HCT116 (cell line): Measurements from ENCODE around the gene STK36. TPM values are rescaled to one million over a fixed set of nuclear protein-coding genes. Genes with fewer than 3 reads are reported as not detected.
A peak's percentile ranks its signal among the peaks of the same experiment; 100 is the strongest.

ENCODE experiments used
- ATAC-seq: fragments of 200-7000 bp; cut with Tn5 transposase; 2 replicates; pipeline ENCODE4 v1.9.1; 2020; ENCODE audit warnings: mild to moderate bottlenecking, moderate library complexity
- BruUV-seq: library from RNA; stranded (reverse); fragments of 400-500 nt; replicated peaks from 2 replicates; lab custom pipeline; 2021; lab: Mats Ljungman, UMichigan
- CTCF ChIA-PET: fragments of 300-600 bp; sonication (Branson Sonifier 250); formaldehyde crosslinking; loops from one replicate; lab custom pipeline; 2021; ENCODE audit warnings: antibody characterized with exemption; lab: Charles Lee
- POLR2A ChIA-PET: fragments of 300-600, 350-600 bp; sonication (Branson Sonifier 250); formaldehyde crosslinking; loops from one replicate; lab custom pipeline; 2021; ENCODE audit warnings: antibody characterized with exemption; lab: Charles Lee
- RAD21 ChIA-PET, 2 experiments: fragments of 300-600 bp; sonication (Branson Sonifier 250); formaldehyde crosslinking; loops; one replicate each; lab custom pipeline; 2023; ENCODE audit warnings: low total read pairs in 2 of 2; ENCODE audit not compliant: uncharacterized antibody in 2 of 2, unreplicated experiment in 2 of 2, low non-redundant PET in 1 of 2; lab: Charles Lee
- DNase-seq: peaks from one replicate; pipeline ENCODE4 v3.0.0-alpha.2; 2010; ENCODE audit warnings: low read depth, low spot score
- H2AFZ ChIP-seq: fragments of 200-600 bp; shearing (Covaris generic), sonication (generic); 2 replicates; pipeline ENCODE4 v1.6.1; 2017; ENCODE audit warnings: low read depth, mixed run types, mixed read lengths, antibody characterized with exemption, low read length; ENCODE audit not compliant: poor library complexity, severe bottlenecking
- H3K27ac ChIP-seq: 2 replicates; pipeline ENCODE4 v1.5.1; 2012; ENCODE audit warnings: low read depth, low read length
- H3K27me3 ChIP-seq: fragments of 200-600 bp; sonication (generic); 2 replicates; pipeline ENCODE4 v1.6.1; 2016; ENCODE audit warnings: mixed run types, low read length, mixed read lengths; ENCODE audit not compliant: insufficient read depth
- H3K36me3 ChIP-seq, 2 experiments: fragments of 200-500 bp in 1 of 2; fragments of 200-600 bp in 1 of 2; sonication (Bioruptor generic) in 1 of 2; sonication (generic) in 1 of 2; 2 replicates each; pipeline versions ENCODE4 v1.5.1 to v1.6.1; 2014 to 2016; ENCODE audit warnings: low read length in 2 of 2, inconsistent platforms in 1 of 2, mixed read lengths in 1 of 2, mixed run types in 1 of 2; ENCODE audit not compliant: insufficient read depth in 2 of 2, control insufficient read depth in 1 of 2
- H3K4me1 ChIP-seq, 2 experiments: fragments of 200-600 bp in 1 of 2; sonication (generic) in 1 of 2; 2 replicates each; pipeline versions ENCODE4 v1.5.1 to v1.6.1; 2012 to 2017; ENCODE audit warnings: low read length in 2 of 2, inconsistent platforms in 1 of 2, mild to moderate bottlenecking in 1 of 2, mixed read lengths in 1 of 2, mixed run types in 1 of 2, moderate library complexity in 1 of 2; ENCODE audit not compliant: insufficient read depth in 2 of 2, control insufficient read depth in 1 of 2
- H3K4me2 ChIP-seq: fragments of 200-600 bp; sonication (generic); 2 replicates; pipeline ENCODE4 v1.6.1; 2017; ENCODE audit warnings: mixed run types, low read length, mixed read lengths
- H3K4me3 ChIP-seq, 2 experiments: fragments of 200-600 bp in 1 of 2; sonication (generic) in 1 of 2; replicated peaks in 1 of 2; 2 replicates each; pipeline ENCODE4 v1.5.1; 2011 to 2016; ENCODE audit warnings: low read length in 2 of 2, control low read depth in 1 of 2, low read depth in 1 of 2, mild to moderate bottlenecking in 1 of 2, mixed read lengths in 1 of 2, mixed run types in 1 of 2
- H3K79me2 ChIP-seq: fragments of 200-600 bp; sonication (generic); 2 replicates; pipeline ENCODE4 v1.6.1; 2017; ENCODE audit warnings: mild to moderate bottlenecking, mixed run types, low read length, moderate library complexity, mixed read lengths; ENCODE audit not compliant: insufficient read depth
- H3K9ac ChIP-seq: fragments of 200-600 bp; sonication (generic); 2 replicates; pipeline ENCODE4 v1.6.1; 2016; ENCODE audit warnings: low read length, mixed read lengths
- H3K9me2 ChIP-seq: fragments of 200-600 bp; sonication (generic), shearing (Covaris generic); 2 replicates; pipeline ENCODE4 v1.6.1; 2017; ENCODE audit warnings: mixed run types, mild to moderate bottlenecking, moderate library complexity; ENCODE audit not compliant: insufficient read depth
- H3K9me3 ChIP-seq, 2 experiments: fragments of 200-500 bp in 1 of 2; fragments of 200-600 bp in 1 of 2; sonication (Bioruptor generic) in 1 of 2; sonication (generic) in 1 of 2; 2 replicates each; pipeline ENCODE4 v1.6.1; 2014 to 2017; ENCODE audit warnings: low read length in 2 of 2, mixed read lengths in 2 of 2, inconsistent platforms in 1 of 2, low read depth in 1 of 2, mild to moderate bottlenecking in 1 of 2, mixed run types in 1 of 2, moderate library complexity in 1 of 2; ENCODE audit not compliant: control insufficient read depth in 1 of 2, insufficient read depth in 1 of 2
- H4K20me1 ChIP-seq: fragments of 200-600 bp; sonication (generic), shearing (Covaris generic); 2 replicates; pipeline ENCODE4 v1.6.1; 2017; ENCODE audit warnings: mixed run types, mild to moderate bottlenecking, moderate library complexity; ENCODE audit not compliant: insufficient read depth
- CBX3 ChIP-seq: IDR thresholded peaks from 2 replicates; pipeline ENCODE4 v1.6.1; 2012; ENCODE audit warnings: low read depth
- CTCF ChIP-seq, 3 experiments: fragments of 200-600 bp in 1 of 3; sonication (generic) in 1 of 3; IDR thresholded peaks in 2 of 3; conservative IDR thresholded peaks in 1 of 3; 2 replicates each; pipeline ENCODE4 v1.5.1; 2012 to 2017; ENCODE audit warnings: low read depth in 2 of 3, low read length in 2 of 3, antibody characterized with exemption in 1 of 3, borderline replicate concordance in 1 of 3, control low read depth in 1 of 3, mild to moderate bottlenecking in 1 of 3, mixed read lengths in 1 of 3, mixed run types in 1 of 3, moderate library complexity in 1 of 3; ENCODE audit not compliant: insufficient read depth in 1 of 3
- ELF1 ChIP-seq: IDR thresholded peaks from 2 replicates; pipeline ENCODE4 v1.6.1; 2012; ENCODE audit warnings: low read depth, borderline replicate concordance
- POLR2A ChIP-seq: IDR thresholded peaks from 2 replicates; pipeline ENCODE4 v1.7.0; 2011; ENCODE audit warnings: borderline replicate concordance; ENCODE audit not compliant: insufficient read depth, insufficient read length; ENCODE audit errors: extremely low read depth
- POLR2AphosphoS5 ChIP-seq: IDR thresholded peaks from 2 replicates; pipeline ENCODE4 v1.6.1; 2011; ENCODE audit warnings: mild to moderate bottlenecking, low read depth, low read length, moderate library complexity
- RAD21 ChIP-seq: IDR thresholded peaks from 2 replicates; pipeline ENCODE4 v1.6.1; 2012; ENCODE audit warnings: low read depth, mild to moderate bottlenecking
- REST ChIP-seq: IDR thresholded peaks from 2 replicates; pipeline ENCODE4 v1.6.1; 2012; ENCODE audit warnings: low read depth
- SIN3A ChIP-seq: IDR thresholded peaks from 2 replicates; pipeline ENCODE4 v1.6.1; 2012; ENCODE audit warnings: low read depth
- SP1 ChIP-seq: IDR thresholded peaks from 2 replicates; pipeline ENCODE4 v1.6.1; 2012; ENCODE audit warnings: low read depth
- TCF7L2 ChIP-seq: IDR thresholded peaks from 2 replicates; pipeline ENCODE4 v1.7.0; 2011; ENCODE audit warnings: borderline replicate concordance, inconsistent platforms; ENCODE audit not compliant: insufficient read depth, insufficient read length; ENCODE audit errors: extremely low read depth
- YY1 ChIP-seq: IDR thresholded peaks from 2 replicates; pipeline ENCODE4 v1.6.1; 2011; ENCODE audit warnings: low read length, low read depth, moderate library complexity, mild to moderate bottlenecking; ENCODE audit not compliant: insufficient replicate concordance; ENCODE audit errors: extremely low read depth
- ZFX ChIP-seq: fragments of 450-650 bp; IDR thresholded peaks from 2 replicates; pipeline ENCODE4 v1.6.1; 2017
- ZNF274 ChIP-seq: fragments of 200-500 bp; sonication (Bioruptor generic); IDR thresholded peaks from 2 replicates; pipeline ENCODE4 v1.6.1; 2014; ENCODE audit warnings: mild to moderate bottlenecking, low read depth, low read length, inconsistent platforms
- intact Hi-C: fragments of 100-400 bp; cut with micrococcal nuclease; formaldehyde crosslinking; loops from 2 replicates; pipeline ENCODE4 v1.10.0; 2022
- total RNA-seq: library from RNA; stranded (reverse); gene quantifications from one replicate; pipeline ENCODE4 v1.2.1, GENCODE V29; 2021; ENCODE audit not compliant: unreplicated experiment
- TF ChIP-seq, protein P1 (sequence below): IDR thresholded peaks from 2 replicates; pipeline ENCODE4 v1.6.1; 2012

Gene STK36
- total RNA-seq, 1 experiment from 2014 or later: 45.5 TPM

- no TSS peak for BruUV-seq
- peak within 1 kb of the TSS; percentile 84 for H3K9ac ChIP-seq
- ATAC-seq (peak; percentile 97), DNase-seq (peak; percentile 87)
- peak within 1 kb of the TSS; percentile 73 to 79 for H3K4me3 ChIP-seq
- peak within 1 kb of the TSS; percentile 84 for H3K27ac ChIP-seq
- peak within 1 kb of the TSS; percentile 79 for H3K4me2 ChIP-seq
- H3K9me2 ChIP-seq: no peaks in the 10 kb centered on the region
- peaks cover 50% of the 10 kb centered on the region for H3K79me2 ChIP-seq
- H2AFZ ChIP-seq: peak within 1 kb of the TSS; percentile 11
- H3K27me3 ChIP-seq: no peaks in the 10 kb centered on the region
- H3K36me3 ChIP-seq: peaks cover 0 to under 1% of the 10 kb centered on the region in 2 experiments; a peak in 1 of 4 replicates
- no peaks in the 10 kb centered on the region for H3K9me3 ChIP-seq
- peaks cover 3% of the 10 kb centered on the region; the same call in 1 of the 2 replicates for H4K20me1 ChIP-seq
- TF ChIP-seq CBX3: no peak
- TF ChIP-seq SIN3A: peak; percentile 94
- peak; percentile 96 for TF ChIP-seq POLR2AphosphoS5
- no peak for TF ChIP-seq ELF1
- peak; percentile 80 for TF ChIP-seq ZFX
- TF ChIP-seq ZNF274: no peak
- peak; percentile 33 for TF ChIP-seq TCF7L2
- TF ChIP-seq, protein P1, sequence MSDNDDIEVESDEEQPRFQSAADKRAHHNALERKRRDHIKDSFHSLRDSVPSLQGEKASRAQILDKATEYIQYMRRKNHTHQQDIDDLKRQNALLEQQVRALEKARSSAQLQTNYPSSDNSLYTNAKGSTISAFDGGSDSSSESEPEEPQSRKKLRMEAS: peak; percentile 95
- peak; percentile 76 for TF ChIP-seq RAD21
- peak; percentile 53; the same call in 1 of the 2 replicates for TF ChIP-seq SP1
- peak; percentile 65 for TF ChIP-seq POLR2A
- no peak for TF ChIP-seq REST
- TF ChIP-seq CTCF (IDR thresholded peaks at IDR 0.05 in 2 of 3, conservative IDR thresholded peaks at IDR 0.05 in 1 of 3; ENCODE audit: borderline replicate concordance in 1 of 3, insufficient read depth in 1 of 3, low read depth in 2 of 3, low read length in 2 of 3): peak; percentile 75 to 88 (median 76)
- peak; percentile 80 for TF ChIP-seq YY1
- ChIA-PET RAD21 (interaction anchor here (0.7 to 1.2 kb wide), 2 partner anchors 21 to 51 kb away, joined by 3 read pairs; partner anchors contain the start of genes BCS1L (in 1 of the 2) and ZNF142 (in 1 of the 2)), POLR2A (interaction anchor here (0.8 to 1.0 kb wide), 3 partner anchors 9 to 17 kb away, joined by 3 read pairs; no protein-coding TSS in a partner anchor), CTCF (interaction anchor here (0.6 to 2.6 kb wide), 16 partner anchors 8 to 441 kb away, joined by 3 to 12 read pairs (median 4); partner anchors contain the start of genes AAMP, BCS1L, PNKD and RNF25)
- intact Hi-C loops: loop anchor here (1.0 kb wide), 1 partner anchor 136 kb away; no protein-coding TSS in a partner anchor
- peaks cover 0 to 11% of the 10 kb centered on the region in 2 experiments; a peak in 2 of 4 replicates for H3K4me1 ChIP-seq
Measured at GRCh38 chr2:218710687-218711549, 39.0 kb downstream of the STK36 start, which contains the start of gene TTLL4. Gene TTLL4 (plus strand): TSS chr2:218710835. CDS start chr2:218737677, 26,842 bp downstream.
